WTC11 (cell line): ENCODE measurements around the gene P3H2. TPM values are rescaled to one million over a fixed set of nuclear protein-coding genes. Genes with fewer than 3 reads are reported as not detected.
"Not testable (repeated sequence)": the region's sequence is repeated elsewhere in the genome, so short reads cannot be mapped to it uniquely, and the experiment has no call there.

Experiments used
- ATAC-seq: fragments of 200-7000 bp; cut with Tn5 transposase; 2 replicates; pipeline ENCODE4 v1.10.0; 2021; ENCODE audit warnings: mild to moderate bottlenecking, moderate library complexity
- CTCF ChIA-PET: fragments of 300-600 bp; sonication (Branson Sonifier 250); formaldehyde crosslinking; loops from one replicate; lab custom pipeline; 2021; ENCODE audit warnings: antibody characterized with exemption; lab: Charles Lee
- POLR2A ChIA-PET: fragments of 350-600 bp; sonication (Branson Sonifier 250); formaldehyde crosslinking; loops from one replicate; lab custom pipeline; 2021; ENCODE audit warnings: antibody characterized with exemption; lab: Charles Lee
- DNase-seq: peaks from one replicate; pipeline ENCODE4 v3.0.0; 2021; ENCODE audit warnings: low spot score
- H3K27ac Mint-ChIP-seq: 2 replicates; pipeline ENCODE4 v1.8.0; 2021; ENCODE audit warnings: mixed read lengths
- H3K27me3 Mint-ChIP-seq: 2 replicates; pipeline ENCODE4 v1.8.0; 2021; ENCODE audit warnings: low read depth, mild to moderate bottlenecking, moderate library complexity, mixed read lengths
- H3K36me3 Mint-ChIP-seq: 2 replicates; pipeline ENCODE4 v1.8.0; 2021; ENCODE audit warnings: mixed read lengths
- H3K4me1 Mint-ChIP-seq: 2 replicates; pipeline ENCODE4 v1.8.0; 2022; ENCODE audit warnings: mixed read lengths
- H3K4me3 Mint-ChIP-seq: 2 replicates; pipeline ENCODE4 v1.8.0; 2021; ENCODE audit warnings: mild to moderate bottlenecking, moderate library complexity, mixed read lengths
- H3K9me3 Mint-ChIP-seq: 2 replicates; pipeline ENCODE4 v1.8.0; 2021; ENCODE audit warnings: mixed read lengths
- ATF3 ChIP-seq: sonication (generic); formaldehyde crosslinking; conservative IDR thresholded peaks from 2 replicates; pipeline ENCODE4 v1.8.1; 2022; ENCODE audit warnings: mild to moderate bottlenecking, missing genetic modification reagents
- EMX1 ChIP-seq: fragments of 250-450 bp; sonication (Bioruptor Pico); IDR thresholded peaks from 2 replicates; pipeline ENCODE4 v1.8.0; 2021; ENCODE audit warnings: mild to moderate bottlenecking
- ETV6 ChIP-seq: sonication (generic); formaldehyde crosslinking; IDR thresholded peaks from 2 replicates; pipeline ENCODE4 v1.8.1; 2022; ENCODE audit warnings: mild to moderate bottlenecking, missing genetic modification reagents
- FOXP1 ChIP-seq: sonication (generic); formaldehyde crosslinking; IDR thresholded peaks from 2 replicates; pipeline ENCODE4 v1.8.0; 2022; ENCODE audit warnings: missing genetic modification reagents, mild to moderate bottlenecking, moderate library complexity, borderline replicate concordance
- GTF2I ChIP-seq: fragments of 250-450 bp; sonication (Bioruptor Pico); conservative IDR thresholded peaks from 2 replicates; pipeline ENCODE4 v1.4.0; 2021; ENCODE audit warnings: mild to moderate bottlenecking
- NR3C1 ChIP-seq: sonication (generic); formaldehyde crosslinking; conservative IDR thresholded peaks from 2 replicates; pipeline ENCODE4 v1.8.1; 2023; ENCODE audit warnings: low read depth, mild to moderate bottlenecking, missing genetic modification reagents
- PREB ChIP-seq: sonication (generic); formaldehyde crosslinking; IDR thresholded peaks from 2 replicates; pipeline ENCODE4 v1.8.1; 2022; ENCODE audit warnings: mild to moderate bottlenecking, missing genetic modification reagents, moderate library complexity, borderline replicate concordance
- SMAD3 ChIP-seq: sonication (generic); formaldehyde crosslinking; IDR thresholded peaks from 2 replicates; pipeline ENCODE4 v1.8.0; 2022; ENCODE audit warnings: missing genetic modification reagents, mild to moderate bottlenecking, borderline replicate concordance
- SOX15 ChIP-seq: fragments of 250-450 bp; sonication (Bioruptor Pico); IDR thresholded peaks from 2 replicates; pipeline ENCODE4 v1.9.0; 2021; ENCODE audit warnings: mild to moderate bottlenecking
- TEAD1 ChIP-seq: sonication (generic); formaldehyde crosslinking; IDR thresholded peaks from 2 replicates; pipeline ENCODE4 v1.8.0; 2022; ENCODE audit warnings: mild to moderate bottlenecking, missing genetic modification reagents
- TP53 ChIP-seq: sonication (generic); formaldehyde crosslinking; IDR thresholded peaks from 2 replicates; pipeline ENCODE4 v1.8.1; 2023; ENCODE audit warnings: mild to moderate bottlenecking, missing genetic modification reagents
- ZBTB21 ChIP-seq: sonication (generic); formaldehyde crosslinking; IDR thresholded peaks from 2 replicates; pipeline ENCODE4 v1.8.1; 2023; ENCODE audit warnings: mild to moderate bottlenecking, missing genetic modification reagents, borderline replicate concordance
- ZNF232 ChIP-seq: sonication (generic); formaldehyde crosslinking; IDR thresholded peaks from 2 replicates; pipeline ENCODE4 v1.8.0; 2022; ENCODE audit warnings: mild to moderate bottlenecking, missing genetic modification reagents
- ZNF423 ChIP-seq: fragments of 250-450 bp; sonication (Bioruptor Pico); IDR thresholded peaks from 2 replicates; pipeline ENCODE4 v2.1.2; 2022; ENCODE audit warnings: mild to moderate bottlenecking, moderate library complexity
- ZNF532 ChIP-seq: fragments of 250-450 bp; sonication (Bioruptor Pico); IDR thresholded peaks from 2 replicates; pipeline ENCODE4 v1.9.0; 2021; ENCODE audit warnings: mild to moderate bottlenecking, borderline replicate concordance
- total RNA-seq: library from RNA; stranded (reverse); gene quantifications from 3 replicates; pipeline ENCODE4 v1.2.3, GENCODE V29; 2021
- TF ChIP-seq, protein P1 (sequence below): sonication (generic); formaldehyde crosslinking; conservative IDR thresholded peaks from 2 replicates; pipeline ENCODE4 v1.8.1; 2023; ENCODE audit warnings: mild to moderate bottlenecking, low read depth, missing genetic modification reagents, moderate library complexity
- TF ChIP-seq, protein P2 (sequence below): sonication (generic); formaldehyde crosslinking; IDR thresholded peaks from 2 replicates; pipeline ENCODE4 v1.8.1; 2023; ENCODE audit warnings: mild to moderate bottlenecking, missing genetic modification reagents, moderate library complexity
- TF ChIP-seq, protein P3 (sequence below): sonication (generic); formaldehyde crosslinking; IDR thresholded peaks from 2 replicates; pipeline ENCODE4 v1.8.1; 2023; ENCODE audit warnings: mild to moderate bottlenecking, missing genetic modification reagents
- TF ChIP-seq, protein P4 (sequence below): fragments of 250-450 bp; sonication (Bioruptor Pico); IDR thresholded peaks from 2 replicates; pipeline ENCODE4 v1.9.0; 2021; ENCODE audit warnings: moderate library complexity, mild to moderate bottlenecking, inconsistent platforms, borderline replicate concordance

The P3H2 gene
- total RNA-seq, 1 experiment from 2014 or later = 29.4 TPM

DNA sequence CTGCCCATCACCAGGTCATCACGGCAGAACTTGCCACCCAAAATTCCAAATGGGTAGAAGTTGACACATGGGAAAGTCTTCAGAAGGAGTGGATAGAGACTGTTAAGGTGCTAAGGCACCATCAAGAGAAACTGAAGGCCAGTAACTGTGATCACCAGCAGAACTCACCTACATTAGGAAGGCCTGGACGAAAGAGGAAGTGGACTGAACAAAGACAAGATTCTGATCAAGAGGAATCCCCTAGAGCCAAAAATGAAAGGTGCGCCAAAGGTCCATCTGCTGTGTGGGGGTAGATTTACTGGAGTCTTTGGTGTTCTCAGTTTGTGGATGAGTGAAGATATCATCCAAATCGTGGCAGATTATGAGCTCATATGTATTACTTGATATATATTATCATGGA is 46.3 kb upstream of the P3H2 start (continued):
- TF ChIP-seq, protein P1, sequence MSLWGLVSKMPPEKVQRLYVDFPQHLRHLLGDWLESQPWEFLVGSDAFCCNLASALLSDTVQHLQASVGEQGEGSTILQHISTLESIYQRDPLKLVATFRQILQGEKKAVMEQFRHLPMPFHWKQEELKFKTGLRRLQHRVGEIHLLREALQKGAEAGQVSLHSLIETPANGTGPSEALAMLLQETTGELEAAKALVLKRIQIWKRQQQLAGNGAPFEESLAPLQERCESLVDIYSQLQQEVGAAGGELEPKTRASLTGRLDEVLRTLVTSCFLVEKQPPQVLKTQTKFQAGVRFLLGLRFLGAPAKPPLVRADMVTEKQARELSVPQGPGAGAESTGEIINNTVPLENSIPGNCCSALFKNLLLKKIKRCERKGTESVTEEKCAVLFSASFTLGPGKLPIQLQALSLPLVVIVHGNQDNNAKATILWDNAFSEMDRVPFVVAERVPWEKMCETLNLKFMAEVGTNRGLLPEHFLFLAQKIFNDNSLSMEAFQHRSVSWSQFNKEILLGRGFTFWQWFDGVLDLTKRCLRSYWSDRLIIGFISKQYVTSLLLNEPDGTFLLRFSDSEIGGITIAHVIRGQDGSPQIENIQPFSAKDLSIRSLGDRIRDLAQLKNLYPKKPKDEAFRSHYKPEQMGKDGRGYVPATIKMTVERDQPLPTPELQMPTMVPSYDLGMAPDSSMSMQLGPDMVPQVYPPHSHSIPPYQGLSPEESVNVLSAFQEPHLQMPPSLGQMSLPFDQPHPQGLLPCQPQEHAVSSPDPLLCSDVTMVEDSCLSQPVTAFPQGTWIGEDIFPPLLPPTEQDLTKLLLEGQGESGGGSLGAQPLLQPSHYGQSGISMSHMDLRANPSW = no peak
- TF ChIP-seq TP53 (CRISPR knock-in tag) (no peak), FOXP1 (no peak), TEAD1 (CRISPR knock-in tag) (no peak), SMAD3 (CRISPR knock-in tag) (no peak)
- TF ChIP-seq, all 79 proteins: peak for 0

GRCh38 chr3:190165253-190165652 is 44.6 kb upstream of the P3H2 start:
- ATAC-seq = no peak
- CTCF ChIA-PET = no interaction called here
- Mint-ChIP-seq H3K4me3 (no peak overlapping the region), H3K27me3 (no peaks in the 10 kb centered on the region), H3K9me3 (peaks cover 19% of the 10 kb centered on the region), H3K27ac (no peak overlapping the region), H3K4me1 (peaks cover 63% of the 10 kb centered on the region), H3K36me3 (peaks cover 19% of the 10 kb centered on the region)
- no peak for DNase-seq
- POLR2A ChIA-PET = no interaction called here
- TF ChIP-seq ZNF232 (no peak), ATF3 (CRISPR knock-in tag) (no peak), ZNF423 (CRISPR knock-in tag) (no peak), EMX1 (CRISPR knock-in tag) (no peak), GTF2I (CRISPR knock-in tag) (no peak), ZBTB21 (CRISPR knock-in tag) (no peak), NR3C1 (CRISPR knock-in tag) (no peak), FOXP1 (no peak), PREB (CRISPR knock-in tag) (no peak), ZNF532 (CRISPR knock-in tag) (no peak), SOX15 (CRISPR knock-in tag) (no peak), ETV6 (no peak)
- TF ChIP-seq, protein P2, sequence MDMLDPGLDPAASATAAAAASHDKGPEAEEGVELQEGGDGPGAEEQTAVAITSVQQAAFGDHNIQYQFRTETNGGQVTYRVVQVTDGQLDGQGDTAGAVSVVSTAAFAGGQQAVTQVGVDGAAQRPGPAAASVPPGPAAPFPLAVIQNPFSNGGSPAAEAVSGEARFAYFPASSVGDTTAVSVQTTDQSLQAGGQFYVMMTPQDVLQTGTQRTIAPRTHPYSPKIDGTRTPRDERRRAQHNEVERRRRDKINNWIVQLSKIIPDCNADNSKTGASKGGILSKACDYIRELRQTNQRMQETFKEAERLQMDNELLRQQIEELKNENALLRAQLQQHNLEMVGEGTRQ (CRISPR knock-in tag) = no peak
- TF ChIP-seq, protein P3, sequence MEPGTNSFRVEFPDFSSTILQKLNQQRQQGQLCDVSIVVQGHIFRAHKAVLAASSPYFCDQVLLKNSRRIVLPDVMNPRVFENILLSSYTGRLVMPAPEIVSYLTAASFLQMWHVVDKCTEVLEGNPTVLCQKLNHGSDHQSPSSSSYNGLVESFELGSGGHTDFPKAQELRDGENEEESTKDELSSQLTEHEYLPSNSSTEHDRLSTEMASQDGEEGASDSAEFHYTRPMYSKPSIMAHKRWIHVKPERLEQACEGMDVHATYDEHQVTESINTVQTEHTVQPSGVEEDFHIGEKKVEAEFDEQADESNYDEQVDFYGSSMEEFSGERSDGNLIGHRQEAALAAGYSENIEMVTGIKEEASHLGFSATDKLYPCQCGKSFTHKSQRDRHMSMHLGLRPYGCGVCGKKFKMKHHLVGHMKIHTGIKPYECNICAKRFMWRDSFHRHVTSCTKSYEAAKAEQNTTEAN (CRISPR knock-in tag) = no peak
- TF ChIP-seq, protein P4, sequence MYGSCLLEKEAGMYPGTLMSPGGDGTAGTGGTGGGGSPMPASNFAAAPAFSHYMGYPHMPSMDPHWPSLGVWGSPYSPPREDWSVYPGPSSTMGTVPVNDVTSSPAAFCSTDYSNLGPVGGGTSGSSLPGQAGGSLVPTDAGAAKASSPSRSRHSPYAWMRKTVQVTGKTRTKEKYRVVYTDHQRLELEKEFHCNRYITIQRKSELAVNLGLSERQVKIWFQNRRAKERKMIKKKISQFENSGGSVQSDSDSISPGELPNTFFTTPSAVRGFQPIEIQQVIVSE (CRISPR knock-in tag) = no peak
- TF ChIP-seq, all 79 proteins: peak for 0

DNA sequence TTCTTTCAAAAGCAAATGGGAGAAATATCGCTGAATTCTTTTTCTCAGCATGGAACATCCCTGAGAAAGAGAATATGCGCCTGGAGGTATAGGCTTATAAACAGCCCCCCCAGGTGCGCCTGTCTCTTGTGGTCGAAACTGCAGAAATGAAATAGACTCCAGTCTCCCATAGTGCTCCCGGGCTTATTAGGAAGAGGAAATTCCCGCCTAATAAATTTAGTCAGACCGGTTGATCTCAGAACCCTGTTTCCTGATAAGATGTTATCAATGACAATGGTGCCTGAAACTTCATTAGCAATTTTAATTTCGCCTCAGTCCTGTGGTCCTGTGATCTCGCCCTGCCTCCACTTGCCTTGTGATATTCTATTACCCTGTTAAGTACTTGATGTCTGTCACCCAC is 41.3 kb upstream of the P3H2 start:
- Mint-ChIP-seq H3K27ac (peak overlapping the region; percentile 94), H3K4me3 (peak overlapping the region; percentile 49)
- ATAC-seq = not testable (repeated sequence)

More for the DNA sequence above, 41.3 kb upstream of the P3H2 start:
- CTCF ChIA-PET, H3K27me3 Mint-ChIP-seq, POLR2A ChIA-PET, DNase-seq: not testable (repeated sequence)
- Mint-ChIP-seq H3K36me3 (peaks cover 19% of the 10 kb centered on the region), H3K4me1 (peaks cover 46% of the 10 kb centered on the region), H3K9me3 (peaks cover 17% of the 10 kb centered on the region)
